Choroid plexus epithelial cell (primary cell): ENCODE results near the gene SLC38A11.

ENCODE experiments used
- DNase-seq: peaks from one replicate; pipeline ENCODE4 v3.0.0-alpha.2; 2010; ENCODE audit warnings: low read depth
- H3K4me3 ChIP-seq: 2 replicates; pipeline ENCODE4 v1.5.1; 2011; ENCODE audit warnings: low read depth, mild to moderate bottlenecking, control low read depth, low read length, moderate library complexity
- CTCF ChIP-seq: conservative IDR thresholded peaks from 2 replicates; pipeline ENCODE4 v1.5.1; 2011; ENCODE audit warnings: low read depth, mild to moderate bottlenecking, control low read depth, inconsistent platforms, low read length, moderate library complexity

SLC38A11 gene

GRCh38 chr2:164897469-164898260, 57.7 kb downstream of the SLC38A11 start:
- no peak for TF ChIP-seq CTCF
- no peak for DNase-seq
- H3K4me3 ChIP-seq: no peak overlapping the region

GRCh38 chr2:164896634-164897355, 58.5 kb downstream of the SLC38A11 start:
- no peak overlapping the region for H3K4me3 ChIP-seq
- DNase-seq: peak; percentile 81
- no peak for TF ChIP-seq CTCF

- DNase-seq: peak; percentile 89
- TF ChIP-seq CTCF: no peak
- no peak overlapping the region for H3K4me3 ChIP-seq
Measured at GRCh38 chr2:164896226-164896625, 59.1 kb downstream of the SLC38A11 start.

GRCh38 chr2:164891460-164891859, 63.9 kb downstream of the SLC38A11 start:
- DNase-seq: no peak
- H3K4me3 ChIP-seq: no peak overlapping the region
- no peak for TF ChIP-seq CTCF

GRCh38 chr2:164890544-164890943, 64.8 kb downstream of the SLC38A11 start:
- TF ChIP-seq CTCF: no peak
- H3K4me3 ChIP-seq: no peak overlapping the region
- peak; percentile 86 for DNase-seq

- no peak for DNase-seq
- no peak for TF ChIP-seq CTCF
- no peak overlapping the region for H3K4me3 ChIP-seq
Measured at GRCh38 chr2:164888592-164888991, 66.7 kb downstream of the SLC38A11 start.
